ENCODE results near the gene SLC4A2.

DNA sequence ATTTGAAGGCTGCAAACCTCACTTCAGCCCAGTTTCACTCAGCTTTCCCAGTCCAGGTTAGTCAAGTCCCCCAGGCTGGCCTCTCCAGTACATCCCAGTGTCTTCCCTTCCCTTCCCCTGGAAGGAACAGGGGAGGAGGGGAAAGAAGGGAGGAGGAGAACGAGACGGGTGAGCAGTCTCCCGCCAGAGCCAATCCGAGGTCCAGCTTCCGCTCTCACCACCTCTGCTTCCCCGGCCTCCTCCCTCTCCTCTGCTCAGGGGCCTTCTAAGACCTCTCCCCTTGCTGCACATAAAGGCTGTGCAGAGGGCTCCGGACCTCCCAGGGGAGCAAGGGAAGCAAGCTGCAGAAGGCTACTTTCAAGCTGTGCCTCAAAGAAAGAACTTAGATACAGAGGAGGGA, 39.2 kb upstream of the SLC4A2 start:
- TF ChIP-seq, protein P1, sequence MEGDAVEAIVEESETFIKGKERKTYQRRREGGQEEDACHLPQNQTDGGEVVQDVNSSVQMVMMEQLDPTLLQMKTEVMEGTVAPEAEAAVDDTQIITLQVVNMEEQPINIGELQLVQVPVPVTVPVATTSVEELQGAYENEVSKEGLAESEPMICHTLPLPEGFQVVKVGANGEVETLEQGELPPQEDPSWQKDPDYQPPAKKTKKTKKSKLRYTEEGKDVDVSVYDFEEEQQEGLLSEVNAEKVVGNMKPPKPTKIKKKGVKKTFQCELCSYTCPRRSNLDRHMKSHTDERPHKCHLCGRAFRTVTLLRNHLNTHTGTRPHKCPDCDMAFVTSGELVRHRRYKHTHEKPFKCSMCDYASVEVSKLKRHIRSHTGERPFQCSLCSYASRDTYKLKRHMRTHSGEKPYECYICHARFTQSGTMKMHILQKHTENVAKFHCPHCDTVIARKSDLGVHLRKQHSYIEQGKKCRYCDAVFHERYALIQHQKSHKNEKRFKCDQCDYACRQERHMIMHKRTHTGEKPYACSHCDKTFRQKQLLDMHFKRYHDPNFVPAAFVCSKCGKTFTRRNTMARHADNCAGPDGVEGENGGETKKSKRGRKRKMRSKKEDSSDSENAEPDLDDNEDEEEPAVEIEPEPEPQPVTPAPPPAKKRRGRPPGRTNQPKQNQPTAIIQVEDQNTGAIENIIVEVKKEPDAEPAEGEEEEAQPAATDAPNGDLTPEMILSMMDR (IDR thresholded peaks at IDR 0.05): no peak
- no peak for TF ChIP-seq POLR2A (IDR thresholded peaks at IDR 0.05)
